GM19035 (cell line): ENCODE results near the gene CUL2.

Experiments
- ATAC-seq: cut with Tn5 transposase; IDR thresholded peaks from one replicate; pipeline ENCODE4 v1.9.1; 2021; ENCODE audit not compliant: unreplicated experiment

Gene CUL2

GRCh38 chr10:35090162-35090954, at the start of gene CUL2:
TSS of gene CUL2 (minus strand) at chr10:35090341. CDS start at chr10:35071317, 19,024 bp downstream.
- ATAC-seq: peak; percentile 97

- peak; percentile 56 for ATAC-seq
These were observed 46.2 kb upstream of the CUL2 start for GRCh38 chr10:35136263-35136815.

- ATAC-seq: no peak
These were observed 45.7 kb upstream of the CUL2 start for GRCh38 chr10:35135861-35136260.

GRCh38 chr10:35133586-35133985, 43.4 kb upstream of the CUL2 start:
- no peak for ATAC-seq

- ATAC-seq: no peak
These were observed 42.6 kb upstream of the CUL2 start for GRCh38 chr10:35132727-35133126.

- ATAC-seq: no peak
These were observed 40.5 kb upstream of the CUL2 start for GRCh38 chr10:35130663-35131062.

- ATAC-seq: no peak
These were observed 39.1 kb upstream of the CUL2 start for GRCh38 chr10:35129185-35129674.

GRCh38 chr10:35127289-35127891, 37.2 kb upstream of the CUL2 start:
- peak; percentile 20 for ATAC-seq

- ATAC-seq: peak; percentile 77
These were observed 36.6 kb upstream of the CUL2 start, which contains the start of gene CREM for GRCh38 chr10:35126530-35127288. TSS of gene CREM (plus strand) at chr10:35126846. CDS start at chr10:35137836, 10,990 bp downstream.

- ATAC-seq: no peak
These were observed 36.0 kb upstream of the CUL2 start for GRCh38 chr10:35126062-35126529.

- no peak for ATAC-seq
These were observed 34.4 kb upstream of the CUL2 start for GRCh38 chr10:35124540-35124939.

- no peak for ATAC-seq
These were observed 29.2 kb upstream of the CUL2 start for GRCh38 chr10:35119378-35119777.

GRCh38 chr10:35112571-35112970, 22.4 kb upstream of the CUL2 start:
- no peak for ATAC-seq

- ATAC-seq: no peak
These were observed 13.7 kb upstream of the CUL2 start for GRCh38 chr10:35103882-35104281.

- ATAC-seq: no peak
These were observed 7.4 kb upstream of the CUL2 start for GRCh38 chr10:35097510-35097909.

GRCh38 chr10:35096312-35096711, 6.2 kb upstream of the CUL2 start:
- ATAC-seq: no peak

GRCh38 chr10:35092851-35093250, 2.7 kb upstream of the CUL2 start:
- ATAC-seq: no peak

GRCh38 chr10:35091994-35092790, 2.1 kb upstream of the CUL2 start:
- ATAC-seq: no peak

- peak; percentile 26 for ATAC-seq
These were observed 455 bp downstream of the CUL2 start for GRCh38 chr10:35089611-35090161.

GRCh38 chr10:35083242-35083641, 6.9 kb downstream of the CUL2 start:
- ATAC-seq: no peak
